ENCODE measurements around the gene MCTS1.

MCTS1 gene

DNA sequence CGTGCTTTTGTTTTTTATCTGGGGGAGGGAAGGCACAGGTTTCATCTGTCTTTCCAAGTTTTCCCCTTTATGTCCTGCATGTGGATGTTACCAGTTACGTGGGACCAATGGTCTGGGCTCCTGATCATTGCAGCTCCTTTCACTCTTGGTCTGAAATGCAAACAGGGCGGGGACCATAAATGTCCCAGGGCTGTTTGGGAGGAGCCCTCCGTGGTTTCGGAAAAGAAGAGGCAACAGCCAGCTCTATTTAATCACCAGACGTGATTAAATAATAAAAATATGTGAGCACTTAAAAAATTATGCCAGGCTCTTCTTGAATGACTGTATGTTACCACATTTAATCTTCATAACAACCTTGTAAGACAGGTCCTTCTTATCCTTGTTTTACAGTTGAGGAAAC lies 56.7 kb downstream of the MCTS1 start:
- peak; percentile 43 for DNase-seq (ENCODE audit: low read depth)
- TF ChIP-seq, protein P1, sequence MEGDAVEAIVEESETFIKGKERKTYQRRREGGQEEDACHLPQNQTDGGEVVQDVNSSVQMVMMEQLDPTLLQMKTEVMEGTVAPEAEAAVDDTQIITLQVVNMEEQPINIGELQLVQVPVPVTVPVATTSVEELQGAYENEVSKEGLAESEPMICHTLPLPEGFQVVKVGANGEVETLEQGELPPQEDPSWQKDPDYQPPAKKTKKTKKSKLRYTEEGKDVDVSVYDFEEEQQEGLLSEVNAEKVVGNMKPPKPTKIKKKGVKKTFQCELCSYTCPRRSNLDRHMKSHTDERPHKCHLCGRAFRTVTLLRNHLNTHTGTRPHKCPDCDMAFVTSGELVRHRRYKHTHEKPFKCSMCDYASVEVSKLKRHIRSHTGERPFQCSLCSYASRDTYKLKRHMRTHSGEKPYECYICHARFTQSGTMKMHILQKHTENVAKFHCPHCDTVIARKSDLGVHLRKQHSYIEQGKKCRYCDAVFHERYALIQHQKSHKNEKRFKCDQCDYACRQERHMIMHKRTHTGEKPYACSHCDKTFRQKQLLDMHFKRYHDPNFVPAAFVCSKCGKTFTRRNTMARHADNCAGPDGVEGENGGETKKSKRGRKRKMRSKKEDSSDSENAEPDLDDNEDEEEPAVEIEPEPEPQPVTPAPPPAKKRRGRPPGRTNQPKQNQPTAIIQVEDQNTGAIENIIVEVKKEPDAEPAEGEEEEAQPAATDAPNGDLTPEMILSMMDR (conservative IDR thresholded peaks at IDR 0.05; ENCODE audit: low read length): no peak
- H3K4me3 ChIP-seq (ENCODE audit: low read length): no peak overlapping the region

Data from AG10803 (cell line).